Esophagus (tissue), 2 donors: ENCODE measurements around the gene SLC25A4. TPM values are rescaled to one million over a fixed set of nuclear protein-coding genes. Genes with fewer than 3 reads are reported as not detected.
"Not testable (repeated sequence)": the region's sequence is repeated elsewhere in the genome, so short reads cannot be mapped to it uniquely, and the experiment has no call there.

Experiments used
- H3K27ac ChIP-seq, 2 donors: one replicate each; pipeline ENCODE4 v1.5.1; 2013; ENCODE audit warnings: low read depth in 2 of 2, mild to moderate bottlenecking in 2 of 2, inconsistent platforms in 1 of 2, low read length in 1 of 2, moderate library complexity in 1 of 2
- H3K27me3 ChIP-seq, 2 donors: one replicate each; pipeline ENCODE4 v1.6.1; 2013; ENCODE audit warnings: low read length in 2 of 2, control low read depth in 1 of 2, mild to moderate bottlenecking in 1 of 2; ENCODE audit not compliant: insufficient read depth in 2 of 2, control insufficient read depth in 1 of 2
- H3K36me3 ChIP-seq, 2 donors: one replicate each; pipeline ENCODE4 v1.6.1; 2013; ENCODE audit warnings: low read length in 1 of 2; ENCODE audit not compliant: control insufficient read depth in 2 of 2, insufficient read depth in 2 of 2
- H3K4me1 ChIP-seq, 2 donors: one replicate each; pipeline ENCODE4 v1.6.1; 2013; ENCODE audit warnings: low read length in 1 of 2; ENCODE audit not compliant: control insufficient read depth in 2 of 2, insufficient read depth in 2 of 2
- H3K4me3 ChIP-seq, 2 donors: one replicate each; pipeline ENCODE4 v1.5.1; 2013; ENCODE audit warnings: low read length in 2 of 2, mild to moderate bottlenecking in 2 of 2, low read depth in 1 of 2, moderate library complexity in 1 of 2
- H3K9me3 ChIP-seq, 2 donors: one replicate each; pipeline ENCODE4 v1.6.1; 2013; ENCODE audit warnings: mild to moderate bottlenecking in 2 of 2, low read depth in 1 of 2, low read length in 1 of 2, moderate library complexity in 1 of 2; ENCODE audit not compliant: control insufficient read depth in 2 of 2, insufficient read depth in 1 of 2
- WGBS, 2 donors: extraction: QIAGEN DNeasy Blood & Tissue Kit; methylation state at CpG; one replicate each; pipeline ENCODE4 v1.1.7; 2013; 5-methylcytosine and 5-hydroxymethylcytosine counted together
- polyA plus RNA-seq, 2 donors: library from polyadenylated mRNA; stranded (reverse); fragments of 200-250 nt; gene quantifications; one replicate each; pipeline ENCODE4 v1.2.3, GENCODE V29; 2013
- donor health status: healthy with polysubstance abuse.
- donor health status: Bipolar disorder and iron deficiency.

SLC25A4 gene
- polyA plus RNA-seq, 2 donors: 9.1 to 20.6 TPM

DNA sequence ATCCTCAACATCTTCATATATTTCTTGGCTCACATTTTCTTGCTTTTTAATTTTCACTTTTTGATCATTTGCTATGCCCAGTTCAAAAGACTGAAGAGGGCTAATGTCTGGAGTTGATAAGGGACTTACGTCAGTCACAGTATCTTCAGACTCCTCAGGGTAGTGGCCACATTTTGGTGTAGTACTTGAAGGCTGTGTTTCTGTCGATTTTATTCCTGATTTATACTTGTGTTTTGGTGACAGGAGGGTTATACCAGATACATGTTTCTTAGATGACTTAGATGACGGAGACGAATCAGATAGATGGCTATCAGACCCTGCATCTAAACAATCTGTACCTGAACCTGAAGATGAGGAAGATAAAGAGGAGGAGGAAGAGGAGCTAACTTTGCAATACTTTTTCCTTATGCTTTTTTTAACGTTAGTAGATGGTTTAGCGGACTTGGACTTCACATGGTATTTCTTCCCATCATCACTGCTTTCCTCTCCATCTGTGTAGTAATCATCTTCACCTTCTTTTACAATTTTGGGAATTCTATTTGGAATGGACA, 47.3 kb downstream of the SLC25A4 start:
- H3K4me1 ChIP-seq: no peaks in the 10 kb centered on the region
- no peaks in the 10 kb centered on the region for H3K27me3 ChIP-seq
- H3K36me3 ChIP-seq: peaks cover 0 to 6% of the 10 kb centered on the region in 2 donors
- 88 to 91% methylated on average over 6 of the region's 6 CpGs for WGBS, 2 donors
- H3K4me3 ChIP-seq: no peak overlapping the region
- no peaks in the 10 kb centered on the region for H3K9me3 ChIP-seq
- no peak overlapping the region for H3K27ac ChIP-seq

GRCh38 chr4:185192059-185192458, 49.0 kb downstream of the SLC25A4 start:
- Histone ChIP-seq H3K27ac (no peak overlapping the region), H3K4me3 (no peak overlapping the region), H3K27me3 (no peaks in the 10 kb centered on the region), H3K4me1 (no peaks in the 10 kb centered on the region), H3K36me3 (peaks cover 0 to 6% of the 10 kb centered on the region in 2 donors), H3K9me3 (no peaks in the 10 kb centered on the region)
- 68 to 77% methylated on average over 1 of the region's 1 CpG for WGBS, 2 donors

DNA sequence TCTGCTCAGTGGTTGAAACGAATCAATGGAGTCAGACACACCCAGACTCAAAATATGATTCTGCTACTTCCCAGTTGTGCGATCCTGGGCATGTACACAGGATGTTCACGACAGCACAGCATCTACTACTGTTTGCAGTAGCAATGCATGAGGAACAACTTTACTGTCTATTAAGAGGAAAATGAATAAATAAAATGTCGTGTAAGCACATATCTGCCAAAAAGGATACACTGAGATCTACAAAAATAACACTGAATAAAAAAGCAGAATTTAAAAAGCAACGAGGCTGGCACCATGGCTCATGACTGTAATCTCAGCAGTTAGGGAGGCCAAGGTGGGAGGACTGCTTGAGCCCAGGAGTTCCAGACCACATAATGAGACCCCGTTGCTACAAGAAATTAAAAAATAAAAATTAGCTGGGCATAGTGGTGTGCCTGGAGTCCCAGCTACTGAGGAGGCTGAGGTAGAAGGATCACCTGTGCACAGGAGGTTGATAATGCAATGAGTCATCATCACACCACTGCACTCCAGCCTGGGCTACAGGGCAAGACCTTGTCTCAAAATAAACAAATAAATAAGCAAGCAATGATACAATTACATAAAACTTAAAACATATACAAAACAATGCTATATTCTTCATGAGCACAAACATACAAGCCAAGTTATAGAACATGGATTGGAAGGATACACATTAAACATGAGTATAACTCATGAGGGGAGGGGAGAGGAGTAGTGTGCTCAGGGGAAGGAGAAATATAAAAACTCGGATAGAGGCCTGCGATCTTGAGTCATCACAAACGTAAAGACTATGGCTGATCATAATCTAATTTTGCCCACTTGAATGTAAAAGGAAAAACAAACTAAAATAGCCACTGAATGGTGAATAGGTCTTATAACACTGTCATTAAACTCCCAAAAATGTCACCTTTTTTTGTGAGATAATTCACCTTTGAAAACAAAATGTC, 52.1 kb downstream of the SLC25A4 start:
- Histone ChIP-seq H3K4me1 (no peaks in the 10 kb centered on the region), H3K4me3 (no peak overlapping the region), H3K36me3 (peaks cover 0 to 2% of the 10 kb centered on the region in 2 donors), H3K27ac (no peak overlapping the region), H3K27me3 (no peaks in the 10 kb centered on the region), H3K9me3 (no peaks in the 10 kb centered on the region)
- WGBS, 2 donors: 72% methylated on average over 9 of the region's 9 CpGs

DNA sequence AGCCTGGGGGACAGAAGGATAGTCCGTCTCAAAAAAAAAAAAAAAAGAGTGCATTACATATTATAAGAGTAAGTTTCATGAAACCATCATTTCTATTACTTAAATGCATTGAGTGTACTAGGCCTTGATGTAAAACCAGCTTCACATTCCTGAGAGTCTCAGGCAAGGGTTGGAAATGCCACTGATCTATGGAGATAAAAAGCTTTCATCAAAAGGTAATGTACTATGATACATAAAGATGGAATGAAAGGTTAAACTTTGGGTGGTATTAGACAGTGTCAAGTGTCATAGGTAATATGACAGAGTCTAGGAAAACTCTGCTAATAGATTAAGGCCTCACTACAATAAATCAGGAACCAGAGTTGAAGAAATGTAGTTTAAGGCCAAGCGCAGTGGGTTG, 53.4 kb downstream of the SLC25A4 start:
- Histone ChIP-seq H3K9me3 (no peaks in the 10 kb centered on the region), H3K36me3 (no peaks in the 10 kb centered on the region), H3K27me3 (no peaks in the 10 kb centered on the region), H3K4me1 (no peaks in the 10 kb centered on the region), H3K4me3 (no peak overlapping the region), H3K27ac (no peak overlapping the region)
- 96 to 97% methylated on average over 2 of the region's 2 CpGs for WGBS, 2 donors

DNA sequence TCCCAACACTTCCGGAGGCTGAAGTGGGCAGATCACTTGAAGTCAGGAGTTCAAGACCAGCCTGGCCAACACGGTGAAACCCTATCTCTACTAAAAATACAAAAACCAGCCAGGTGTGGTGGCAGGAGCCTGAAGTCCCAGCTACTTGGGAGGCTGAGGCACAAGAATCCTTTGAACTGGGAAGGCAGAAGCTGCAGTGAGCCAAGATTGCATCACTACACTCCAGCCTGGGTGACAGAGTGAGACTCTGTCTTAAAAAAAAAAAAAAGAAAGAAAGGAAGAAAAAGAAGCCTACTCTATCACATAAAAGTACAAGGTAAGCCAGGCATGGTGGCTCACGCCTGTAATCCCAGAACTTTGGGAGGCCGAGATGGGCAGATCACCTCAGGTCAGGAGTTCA, 55.1 kb downstream of the SLC25A4 start:
- WGBS, 2 donors: 96 to 97% methylated on average over 4 of the region's 4 CpGs
- H3K9me3 ChIP-seq: not testable (repeated sequence)

More for the DNA sequence above, 55.1 kb downstream of the SLC25A4 start:
- not testable (repeated sequence) for H3K27ac ChIP-seq, H3K36me3 ChIP-seq, H3K27me3 ChIP-seq, H3K4me3 ChIP-seq, H3K4me1 ChIP-seq

Other genes with a start within 250 kb of the SLC25A4 start
- gene HELT, start 124.8 kb upstream of the SLC25A4 start, polyA plus RNA-seq: not detected
- 1 to 10 TPM; 2.8 to 6.3 TPM for gene CFAP97, start 60.7 kb downstream of the SLC25A4 start, polyA plus RNA-seq
- gene SNX25, start 66.3 kb downstream of the SLC25A4 start, polyA plus RNA-seq: 1 to 10 TPM; 3.5 to 4.4 TPM